Small intestine (tissue), 7 donors: ENCODE measurements around the gene ATN1. TPM values are rescaled to one million over a fixed set of nuclear protein-coding genes. Genes with fewer than 3 reads are reported as not detected.
A peak's percentile ranks its signal among the peaks of the same experiment; 100 is the strongest.

Experiments used
- DNase-seq, 2 donors: peaks; one replicate each; pipeline versions ENCODE4 v3.0.0 to v3.0.0-alpha.2; 2013
- FAIRE-seq: peaks from 2 replicates; lab custom pipeline; 2012; peaks lifted over from hg19 to GRCh38; lab: Jason Lieb, UNC
- H3K27ac ChIP-seq, 3 donors: one replicate each; pipeline ENCODE4 v1.5.1; 2013; ENCODE audit warnings: low read length in 2 of 3, mild to moderate bottlenecking in 2 of 3, control low read depth in 1 of 3, inconsistent platforms in 1 of 3, low read depth in 1 of 3, moderate library complexity in 1 of 3
- H3K27me3 ChIP-seq, 3 donors: one replicate each; pipeline ENCODE4 v1.6.1; 2013; ENCODE audit warnings: low read length in 3 of 3, inconsistent platforms in 1 of 3; ENCODE audit not compliant: control insufficient read depth in 3 of 3, insufficient read depth in 3 of 3
- H3K36me3 ChIP-seq, 3 donors: one replicate each; pipeline ENCODE4 v1.6.1; 2013; ENCODE audit warnings: low read length in 3 of 3, inconsistent platforms in 1 of 3, low read depth in 1 of 3, mild to moderate bottlenecking in 1 of 3, moderate library complexity in 1 of 3; ENCODE audit not compliant: control insufficient read depth in 3 of 3, insufficient read depth in 2 of 3
- H3K4me1 ChIP-seq, 3 donors: one replicate each; pipeline ENCODE4 v1.6.1; 2013; ENCODE audit warnings: low read length in 2 of 3, inconsistent platforms in 1 of 3, low read depth in 1 of 3, mild to moderate bottlenecking in 1 of 3, moderate library complexity in 1 of 3; ENCODE audit not compliant: control insufficient read depth in 3 of 3, insufficient read depth in 2 of 3
- H3K4me3 ChIP-seq, 3 donors: one replicate each; pipeline ENCODE4 v1.5.1; 2013; ENCODE audit warnings: low read length in 3 of 3, control low read depth in 1 of 3, inconsistent platforms in 1 of 3, low read depth in 1 of 3, mild to moderate bottlenecking in 1 of 3, moderate library complexity in 1 of 3
- H3K9me3 ChIP-seq, 2 donors: one replicate each; pipeline ENCODE4 v1.6.1; 2013; ENCODE audit warnings: low read depth in 1 of 2, low read length in 1 of 2; ENCODE audit not compliant: control insufficient read depth in 2 of 2, insufficient read depth in 1 of 2
- WGBS, 3 donors: extraction: QIAGEN DNeasy Blood & Tissue Kit; methylation state at CpG; one replicate each; pipeline ENCODE4 v1.1.7; 2013; 5-methylcytosine and 5-hydroxymethylcytosine counted together
- polyA plus RNA-seq, 4 donors: library from polyadenylated mRNA; stranded (reverse) in 3 of 4; unstranded in 1 of 4; fragments of 200-250 nt in 3 of 4; fragments of 120-200 nt in 1 of 4; gene quantifications; one replicate each; pipeline versions ENCODE4 v1.2.1 to v1.2.3, GENCODE V29; 2013
- donor health status: healthy with polysubstance abuse.
- donor health status: control.
- donor health status: control.
- donor health status: Bipolar disorder and iron deficiency.
- donor health status: healthy.

Gene ATN1
- polyA plus RNA-seq, 4 donors, result 34.0 to 63.3 (median 46.2) TPM

GRCh38 chr12:6925540-6926279 is 2.0 kb upstream of the ATN1 start:
- no peaks in the 10 kb centered on the region for H3K27me3 ChIP-seq
- peaks cover 7 to 37% (median 14%) of the 10 kb centered on the region in 3 donors for H3K4me1 ChIP-seq
- DNase-seq, result peak; percentile 56 to 89
- FAIRE-seq, result no peak
- peaks cover 0 to 9% (median 0%) of the 10 kb centered on the region in 3 donors for H3K36me3 ChIP-seq
- no peaks in the 10 kb centered on the region for H3K9me3 ChIP-seq
- H3K27ac ChIP-seq, result peak overlapping the region; percentile 79 to 92 (median 83)
- peak overlapping the region in 1 of 3 donors; percentile 66 for H3K4me3 ChIP-seq
- WGBS, 3 donors, result 19 to 26% (median 20%) methylated on average over 8 of the region's 8 CpGs

GRCh38 chr12:6928022-6928702 is 403 bp downstream of the ATN1 start:
- Histone ChIP-seq H3K36me3 (peaks cover 0 to 7% (median 0%) of the 10 kb centered on the region in 3 donors), H3K4me1 (peaks cover 7 to 42% (median 14%) of the 10 kb centered on the region in 3 donors), H3K4me3 (peak overlapping the region; percentile 70 to 82 (median 76)), H3K9me3 (no peaks in the 10 kb centered on the region), H3K27ac (peak overlapping the region; percentile 55 to 86 (median 84)), H3K27me3 (no peaks in the 10 kb centered on the region)
- 1 to 2% (median 1%) methylated on average over 28 to 78 of the region's 79 CpGs for WGBS, 3 donors
- no peak for FAIRE-seq
- DNase-seq, result peak in 1 of 2 donors; percentile 54

DNA sequence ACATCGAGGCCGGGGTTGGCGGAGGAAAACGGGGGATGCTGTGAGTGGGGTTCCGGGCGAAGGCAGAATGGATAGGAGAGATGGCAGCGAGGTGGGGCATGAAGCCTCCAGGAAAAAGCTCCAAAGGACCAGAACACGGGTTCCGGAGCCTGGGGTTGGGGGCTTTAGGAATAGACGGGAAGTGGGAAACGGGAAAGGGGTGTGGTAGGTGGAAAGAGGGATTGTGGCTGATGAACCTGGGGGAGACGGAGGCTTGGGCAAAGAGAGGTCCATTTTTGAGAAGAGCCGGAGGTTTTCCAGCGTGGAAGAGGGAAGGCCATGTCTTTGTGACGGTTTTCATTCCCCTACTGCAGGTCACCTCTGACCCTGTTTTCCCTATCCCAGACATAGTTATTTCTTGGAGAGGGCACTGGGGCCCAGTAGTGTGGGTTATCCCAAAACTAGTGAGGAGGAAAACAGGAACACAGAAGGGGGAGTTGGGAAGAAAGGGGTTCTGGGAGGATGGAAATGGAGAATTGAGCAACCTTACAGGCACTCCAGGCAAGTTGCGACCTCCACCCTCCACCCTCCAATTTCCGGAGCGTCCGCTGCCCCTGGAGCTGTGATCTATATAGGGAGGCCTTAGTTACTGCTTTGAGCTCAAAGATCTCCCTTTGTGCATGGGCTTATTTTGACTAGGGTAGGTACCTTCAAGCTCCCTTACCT is 1.1 kb downstream of the ATN1 start:
- Histone ChIP-seq H3K4me3 (peak overlapping the region; percentile 70 to 82 (median 76)), H3K9me3 (no peaks in the 10 kb centered on the region), H3K4me1 (peaks cover 7 to 42% (median 14%) of the 10 kb centered on the region in 3 donors), H3K27ac (peak overlapping the region; percentile 55 to 86 (median 84)), H3K36me3 (peaks cover 0 to 13% (median 0%) of the 10 kb centered on the region in 3 donors), H3K27me3 (no peaks in the 10 kb centered on the region)
- 6 to 21% (median 15%) methylated on average over 19 of the region's 19 CpGs for WGBS, 3 donors
- DNase-seq, result no peak
- no peak for FAIRE-seq

GRCh38 chr12:6929466-6930452 is 2.0 kb downstream of the ATN1 start:
- Histone ChIP-seq H3K36me3 (peaks cover 3 to 23% (median 4%) of the 10 kb centered on the region in 3 donors), H3K9me3 (no peaks in the 10 kb centered on the region), H3K4me3 (peak overlapping the region; percentile 70 to 82 (median 76)), H3K27ac (peak overlapping the region in 2 of 3 donors; percentile 84 to 86), H3K27me3 (no peaks in the 10 kb centered on the region), H3K4me1 (peaks cover 7 to 38% (median 14%) of the 10 kb centered on the region in 3 donors)
- 29 to 42% (median 35%) methylated on average over 7 of the region's 7 CpGs for WGBS, 3 donors
- peak in 1 of 2 donors; percentile 47 for DNase-seq
- FAIRE-seq, result no peak

GRCh38 chr12:6932766-6933165 is 5.0 kb downstream of the ATN1 start:
- Histone ChIP-seq H3K9me3 (no peaks in the 10 kb centered on the region), H3K27ac (no peak overlapping the region), H3K4me3 (no peak overlapping the region), H3K36me3 (peaks cover 7 to 47% (median 8%) of the 10 kb centered on the region in 3 donors), H3K4me1 (peaks cover 5 to 26% (median 9%) of the 10 kb centered on the region in 3 donors), H3K27me3 (no peaks in the 10 kb centered on the region)
- DNase-seq (no peak), FAIRE-seq (no peak)
- WGBS, 3 donors, result 60 to 70% (median 66%) methylated on average over 1 of the region's 1 CpG

DNA sequence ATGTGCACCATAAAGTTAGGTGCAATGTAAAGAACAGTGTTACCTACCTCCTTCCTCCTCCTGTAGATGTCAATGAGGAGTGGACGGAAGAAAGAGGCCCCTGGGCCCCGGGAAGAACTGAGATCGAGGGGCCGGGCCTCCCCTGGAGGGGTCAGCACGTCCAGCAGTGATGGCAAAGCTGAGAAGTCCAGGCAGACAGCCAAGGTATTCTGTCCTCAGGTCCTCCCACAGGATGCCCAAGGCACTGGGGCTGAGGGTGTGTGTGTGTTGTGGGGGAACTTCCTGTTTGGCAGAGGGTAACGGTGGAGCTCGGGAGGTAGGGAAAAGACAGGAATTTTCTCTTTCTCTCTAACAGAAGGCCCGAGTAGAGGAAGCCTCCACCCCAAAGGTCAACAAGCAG is 6.4 kb downstream of the ATN1 start:
- Histone ChIP-seq H3K9me3 (no peaks in the 10 kb centered on the region), H3K4me1 (peaks cover 6 to 37% (median 9%) of the 10 kb centered on the region in 3 donors), H3K27me3 (no peaks in the 10 kb centered on the region), H3K27ac (peak overlapping the region in 1 of 3 donors; percentile 36), H3K4me3 (no peak overlapping the region), H3K36me3 (peaks cover 7 to 55% (median 8%) of the 10 kb centered on the region in 3 donors)
- DNase-seq, result no peak
- FAIRE-seq, result no peak
- 50 to 73% (median 59%) methylated on average over 8 of the region's 8 CpGs for WGBS, 3 donors

DNA sequence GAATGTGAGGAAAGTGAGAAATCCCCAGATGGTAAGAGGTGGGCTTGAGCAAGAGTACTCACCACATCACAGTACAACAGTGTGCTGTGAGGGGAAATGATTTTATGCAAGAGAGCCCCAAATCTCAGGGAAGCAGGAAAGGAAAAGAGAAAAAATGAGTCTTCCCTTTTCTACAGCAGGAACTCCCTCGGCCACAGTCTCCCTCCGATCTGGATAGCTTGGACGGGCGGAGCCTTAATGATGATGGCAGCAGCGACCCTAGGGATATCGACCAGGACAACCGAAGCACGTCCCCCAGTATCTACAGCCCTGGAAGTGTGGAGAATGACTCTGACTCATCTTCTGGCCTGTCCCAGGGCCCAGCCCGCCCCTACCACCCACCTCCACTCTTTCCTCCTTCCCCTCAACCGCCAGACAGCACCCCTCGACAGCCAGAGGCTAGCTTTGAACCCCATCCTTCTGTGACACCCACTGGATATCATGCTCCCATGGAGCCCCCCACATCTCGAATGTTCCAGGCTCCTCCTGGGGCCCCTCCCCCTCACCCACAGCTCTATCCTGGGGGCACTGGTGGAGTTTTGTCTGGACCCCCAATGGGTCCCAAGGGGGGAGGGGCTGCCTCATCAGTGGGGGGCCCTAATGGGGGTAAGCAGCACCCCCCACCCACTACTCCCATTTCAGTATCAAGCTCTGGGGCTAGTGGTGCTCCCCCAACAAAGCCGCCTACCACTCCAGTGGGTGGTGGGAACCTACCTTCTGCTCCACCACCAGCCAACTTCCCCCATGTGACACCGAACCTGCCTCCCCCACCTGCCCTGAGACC is 7.8 kb downstream of the ATN1 start:
- Histone ChIP-seq H3K9me3 (no peaks in the 10 kb centered on the region), H3K27ac (peak overlapping the region in 1 of 3 donors; percentile 12), H3K27me3 (no peaks in the 10 kb centered on the region), H3K36me3 (peaks cover 7 to 64% (median 8%) of the 10 kb centered on the region in 3 donors), H3K4me3 (no peak overlapping the region), H3K4me1 (peaks cover 2 to 25% (median 4%) of the 10 kb centered on the region in 3 donors)
- DNase-seq (no peak), FAIRE-seq (no peak)
- WGBS, 3 donors, result 59 to 72% (median 72%) methylated on average over 13 to 14 of the region's 14 CpGs
